HepG2 (cell line): ENCODE data around the gene JMJD1C. TPM values are rescaled to one million over a fixed set of nuclear protein-coding genes. Genes with fewer than 3 reads are reported as not detected.
A peak's percentile ranks its signal among the peaks of the same experiment; 100 is the strongest.

Experiments used
- ATAC-seq: fragments of 200-7000 bp; cut with Tn5 transposase; 3 replicates; pipeline ENCODE4 v1.9.1; 2020; ENCODE audit warnings: mild to moderate bottlenecking, moderate library complexity
- BruUV-seq: library from RNA; stranded (reverse); fragments of 400-500 nt; replicated peaks from 2 replicates; lab custom pipeline; 2021; lab: Mats Ljungman, UMichigan
- CTCF ChIA-PET: fragments of 300-600 bp; formaldehyde crosslinking; extraction: SDS; loops from one replicate; lab custom pipeline; 2021; ENCODE audit warnings: low total read pairs, inconsistent platforms, low intra/inter-chr PET ratio; lab: Yijun Ruan, JAX
- POLR2A ChIA-PET: fragments of 350-600 bp; sonication (Branson Sonifier 250); formaldehyde crosslinking; loops from one replicate; lab custom pipeline; 2020; ENCODE audit warnings: antibody characterized with exemption, inconsistent platforms; lab: Yijun Ruan, JAX
- DNase-seq: peaks from one replicate; pipeline ENCODE4 v3.0.0-alpha.2; 2015; ENCODE audit warnings: low spot score
- FAIRE-seq: peaks from 3 replicates; lab custom pipeline; 2011; peaks lifted over from hg19 to GRCh38; lab: Jason Lieb, UNC
- H2AFZ ChIP-seq: one replicate; pipeline ENCODE4 v1.6.1; 2011; ENCODE audit warnings: low read length, inconsistent platforms
- H3K27ac ChIP-seq: fragments of 300-600 bp; 3 replicates; pipeline ENCODE4 v1.8.0; 2011; ENCODE audit warnings: mixed run types, mild to moderate bottlenecking, mixed read lengths, low read length, inconsistent platforms; ENCODE audit not compliant: insufficient read depth; ENCODE audit errors: extremely low read length
- H3K27me3 ChIP-seq, 2 experiments: fragments of 200-600 bp in 1 of 2; 2 replicates in 1 of 2; 3 replicates in 1 of 2; pipeline versions ENCODE4 v1.6.0 to v1.8.0; 2011; ENCODE audit warnings: low read length in 2 of 2, mild to moderate bottlenecking in 2 of 2, moderate library complexity in 2 of 2, inconsistent platforms in 1 of 2; ENCODE audit not compliant: insufficient read depth in 2 of 2, control insufficient read depth in 1 of 2
- H3K36me3 ChIP-seq, 2 experiments: fragments of 200-600 bp in 1 of 2; replicated peaks in 1 of 2; 2 replicates in 1 of 2; 3 replicates in 1 of 2; pipeline versions ENCODE4 v1.5.1 to v1.8.0; 2011; ENCODE audit warnings: low read length in 2 of 2, inconsistent platforms in 1 of 2; ENCODE audit not compliant: insufficient read depth in 2 of 2, control insufficient read depth in 1 of 2
- H3K4me1 ChIP-seq: 2 replicates; pipeline ENCODE4 v1.5.1; 2012; ENCODE audit warnings: low read length, inconsistent platforms; ENCODE audit not compliant: insufficient read depth
- H3K4me2 ChIP-seq: 2 replicates; pipeline ENCODE4 v1.6.0; 2011; ENCODE audit warnings: low read depth, low read length, inconsistent platforms
- H3K4me3 ChIP-seq, 3 experiments: fragments of 200-600 bp in 1 of 3; sonication (generic), shearing (Covaris generic) in 1 of 3; replicated peaks in 1 of 3; 2 replicates each; pipeline ENCODE4 v1.5.1; 2011 to 2016; ENCODE audit warnings: low read length in 3 of 3, inconsistent platforms in 2 of 3, low read depth in 2 of 3, mild to moderate bottlenecking in 2 of 3, control low read depth in 1 of 3, mixed read lengths in 1 of 3; ENCODE audit not compliant: insufficient read depth in 1 of 3
- H3K79me2 ChIP-seq: one replicate; pipeline ENCODE4 v1.6.1; 2011; ENCODE audit warnings: low read length, inconsistent platforms; ENCODE audit not compliant: insufficient read depth
- H3K9ac ChIP-seq: 2 replicates; pipeline ENCODE4 v1.6.0; 2011; ENCODE audit warnings: mild to moderate bottlenecking, low read depth, low read length, inconsistent platforms; ENCODE audit not compliant: insufficient read depth
- H3K9me3 ChIP-seq: 2 replicates; pipeline ENCODE4 v1.5.1; 2012; ENCODE audit warnings: mild to moderate bottlenecking, low read length
- H4K20me1 ChIP-seq: 2 replicates; pipeline ENCODE4 v1.6.0; 2011; ENCODE audit warnings: inconsistent platforms, mild to moderate bottlenecking, low read length, moderate library complexity; ENCODE audit not compliant: insufficient read depth
- ATRX ChIP-seq: sonication (generic); formaldehyde crosslinking; IDR thresholded peaks from 2 replicates; pipeline ENCODE4 v1.4.0; 2020; ENCODE audit warnings: missing genetic modification reagents, borderline replicate concordance
- BCL6 ChIP-seq: IDR thresholded peaks from 2 replicates; pipeline ENCODE4 v1.6.1; 2016; ENCODE audit warnings: missing genetic modification reagents, missing compliant biosample characterization
- ESRRA ChIP-seq: sonication (generic); formaldehyde crosslinking; IDR thresholded peaks from 2 replicates; pipeline ENCODE4 v1.5.1; 2020; ENCODE audit warnings: mild to moderate bottlenecking, low read depth, missing genetic modification reagents
- FOSL2 ChIP-seq: sonication (generic); formaldehyde crosslinking; IDR thresholded peaks from 2 replicates; pipeline ENCODE4 v1.4.0; 2020; ENCODE audit warnings: missing genetic modification reagents
- MLLT10 ChIP-seq: sonication (generic); formaldehyde crosslinking; IDR thresholded peaks from 2 replicates; pipeline ENCODE4 v1.4.0; 2020; ENCODE audit warnings: missing genetic modification reagents
- RBM22 ChIP-seq: fragments of 200-400 bp; formaldehyde crosslinking; optimal IDR thresholded peaks from 2 replicates; pipeline ENCODE3; 2017; ENCODE audit warnings: mild to moderate bottlenecking, low read length, moderate library complexity
- SALL1 ChIP-seq: sonication (generic); formaldehyde crosslinking; IDR thresholded peaks from 2 replicates; pipeline ENCODE4 v1.8.0; 2022; ENCODE audit warnings: mild to moderate bottlenecking, missing genetic modification reagents
- ZBTB7A ChIP-seq: sonication (generic); formaldehyde crosslinking; IDR thresholded peaks from 2 replicates; pipeline ENCODE4 v1.8.0; 2022; ENCODE audit warnings: mild to moderate bottlenecking, missing genetic modification reagents
- ZMYM4 ChIP-seq: sonication (generic); formaldehyde crosslinking; IDR thresholded peaks from 2 replicates; pipeline ENCODE4 v1.8.1; 2023; ENCODE audit warnings: mild to moderate bottlenecking, missing genetic modification reagents
- ZNF256 ChIP-seq: sonication (generic); formaldehyde crosslinking; conservative IDR thresholded peaks from 2 replicates; pipeline ENCODE4 v1.4.0; 2020; ENCODE audit warnings: missing genetic modification reagents
- ZNF709 ChIP-seq: sonication (generic); formaldehyde crosslinking; IDR thresholded peaks from 2 replicates; pipeline ENCODE4 v1.5.0; 2020; ENCODE audit warnings: mild to moderate bottlenecking, missing genetic modification reagents
- ZNF839 ChIP-seq: sonication (generic); formaldehyde crosslinking; IDR thresholded peaks from 2 replicates; pipeline ENCODE4 v1.4.0; 2020; ENCODE audit warnings: missing genetic modification reagents, mild to moderate bottlenecking, borderline replicate concordance
- WGBS: methylation state at CpG from one replicate; pipeline ENCODE4 v1.1.6; 2017; ENCODE audit warnings: low lambda C conversion rate; 5-methylcytosine and 5-hydroxymethylcytosine counted together
- in situ Hi-C: cut with HindIII; loops from 2 replicates; pipeline ENCODE4 v1.10.0; 2017; ENCODE audit warnings: low pct_unique_long_range_greater_than_20kb; ENCODE audit not compliant: extremely low pct_ligation_motif_present
- intact Hi-C: fragments of 100-400 bp; cut with micrococcal nuclease; formaldehyde crosslinking; loops from one replicate; pipeline ENCODE4 v1.10.0; 2022; ENCODE audit not compliant: unreplicated experiment
- polyA plus RNA-seq, 8 experiments: library from polyadenylated mRNA; depleted of rRNA in 3 of 8; stranded (reverse) in 7 of 8; unstranded in 1 of 8; fragments of >200 nt; fragmentation: Illumina TruSeq in 4 of 8; extraction: Trizol in 4 of 8; gene quantifications; 2 replicates each; pipeline versions ENCODE4 v1.2.1 to v1.2.3, GENCODE V29; 2011 to 2016; ENCODE audit warnings: low read depth in 4 of 8, missing spikeins in 1 of 8, mixed read lengths in 1 of 8; ENCODE audit not compliant: insufficient read depth in 1 of 8
- total RNA-seq, 5 experiments: library from RNA; depleted of rRNA; stranded (reverse); fragments of >200 nt; fragmentation: Illumina TruSeq; extraction: Trizol; gene quantifications; 2 replicates each; pipeline ENCODE4 v1.2.3, GENCODE V29; 2016; ENCODE audit warnings: low read depth in 1 of 5
- TF ChIP-seq, protein P1 (sequence below): sonication (generic); formaldehyde crosslinking; IDR thresholded peaks from 2 replicates; pipeline ENCODE4 v1.4.0; 2020; ENCODE audit warnings: missing genetic modification reagents, borderline replicate concordance
- TF ChIP-seq, protein P2 (sequence below): sonication (generic); formaldehyde crosslinking; IDR thresholded peaks from 2 replicates; pipeline ENCODE4 v1.8.0; 2022; ENCODE audit warnings: mild to moderate bottlenecking, missing genetic modification reagents, moderate library complexity

JMJD1C gene
- total and polyA plus RNA-seq, 2 of the 13 experiments (the other 11 are each of a cell fraction or from before 2014, with no cell fraction given), result 42.3 to 42.7 TPM

GRCh38 chr10:63478564-63478963 lies 12.8 kb upstream of the JMJD1C start (continued):
- peak; percentile 64 for TF ChIP-seq RBM22
- TF ChIP-seq ZMYM4, result peak; percentile 67
- TF ChIP-seq ZNF839 (CRISPR knock-in tag), result no peak
- TF ChIP-seq MLLT10 (CRISPR knock-in tag), result no peak
- TF ChIP-seq ESRRA (CRISPR knock-in tag), result 0 out of 2 replicates have a peak, but pooled peaks have one; percentile 38
- peak; percentile 23; the same call in 1 of the 2 replicates for TF ChIP-seq SALL1 (CRISPR knock-in tag)

- Histone ChIP-seq H3K4me1 (peaks cover 39% of the 10 kb centered on the region), H3K9me3 (no peaks in the 10 kb centered on the region), H3K36me3 (no peaks in the 10 kb centered on the region), H4K20me1 (peaks cover 13% of the 10 kb centered on the region; the same call in 1 of the 2 replicates), H3K79me2 (peaks cover 82% of the 10 kb centered on the region), H3K27me3 (no peaks in the 10 kb centered on the region), H2AFZ (no peak overlapping the region), H3K9ac (no peak overlapping the region), H3K27ac (no peak overlapping the region), H3K4me3 (no peak overlapping the region), H3K4me2 (no peak overlapping the region)
- ChIA-PET CTCF (no interaction called here), POLR2A (interaction anchor here (0.9 kb wide), 1 partner anchor 28 kb away, joined by 3 read pairs; no protein-coding TSS in a partner anchor)
- in situ Hi-C loops, result no loop called here
- intact Hi-C loops, result loop anchor here (5.0 kb wide), 1 partner anchor 39 kb away; no protein-coding TSS in a partner anchor
- no peak for FAIRE-seq
- BruUV-seq, result no TSS peak
- DNase-seq, result no peak
- no peak for ATAC-seq
- TF ChIP-seq BCL6 (CRISPR knock-in tag) (peak; percentile 58), ZNF256 (CRISPR knock-in tag) (no peak), FOSL2 (CRISPR knock-in tag) (no peak), ZNF709 (CRISPR knock-in tag) (no peak), ZBTB7A (CRISPR knock-in tag) (no peak), ATRX (no peak)
- TF ChIP-seq, protein P1, sequence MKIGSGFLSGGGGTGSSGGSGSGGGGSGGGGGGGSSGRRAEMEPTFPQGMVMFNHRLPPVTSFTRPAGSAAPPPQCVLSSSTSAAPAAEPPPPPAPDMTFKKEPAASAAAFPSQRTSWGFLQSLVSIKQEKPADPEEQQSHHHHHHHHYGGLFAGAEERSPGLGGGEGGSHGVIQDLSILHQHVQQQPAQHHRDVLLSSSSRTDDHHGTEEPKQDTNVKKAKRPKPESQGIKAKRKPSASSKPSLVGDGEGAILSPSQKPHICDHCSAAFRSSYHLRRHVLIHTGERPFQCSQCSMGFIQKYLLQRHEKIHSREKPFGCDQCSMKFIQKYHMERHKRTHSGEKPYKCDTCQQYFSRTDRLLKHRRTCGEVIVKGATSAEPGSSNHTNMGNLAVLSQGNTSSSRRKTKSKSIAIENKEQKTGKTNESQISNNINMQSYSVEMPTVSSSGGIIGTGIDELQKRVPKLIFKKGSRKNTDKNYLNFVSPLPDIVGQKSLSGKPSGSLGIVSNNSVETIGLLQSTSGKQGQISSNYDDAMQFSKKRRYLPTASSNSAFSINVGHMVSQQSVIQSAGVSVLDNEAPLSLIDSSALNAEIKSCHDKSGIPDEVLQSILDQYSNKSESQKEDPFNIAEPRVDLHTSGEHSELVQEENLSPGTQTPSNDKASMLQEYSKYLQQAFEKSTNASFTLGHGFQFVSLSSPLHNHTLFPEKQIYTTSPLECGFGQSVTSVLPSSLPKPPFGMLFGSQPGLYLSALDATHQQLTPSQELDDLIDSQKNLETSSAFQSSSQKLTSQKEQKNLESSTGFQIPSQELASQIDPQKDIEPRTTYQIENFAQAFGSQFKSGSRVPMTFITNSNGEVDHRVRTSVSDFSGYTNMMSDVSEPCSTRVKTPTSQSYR (CRISPR knock-in tag), result no peak
- TF ChIP-seq, protein P2, sequence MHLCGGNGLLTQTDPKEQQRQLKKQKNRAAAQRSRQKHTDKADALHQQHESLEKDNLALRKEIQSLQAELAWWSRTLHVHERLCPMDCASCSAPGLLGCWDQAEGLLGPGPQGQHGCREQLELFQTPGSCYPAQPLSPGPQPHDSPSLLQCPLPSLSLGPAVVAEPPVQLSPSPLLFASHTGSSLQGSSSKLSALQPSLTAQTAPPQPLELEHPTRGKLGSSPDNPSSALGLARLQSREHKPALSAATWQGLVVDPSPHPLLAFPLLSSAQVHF (CRISPR knock-in tag), result no peak
- WGBS, result 77% methylated on average over 1 of the region's 1 CpG
These were observed 12.2 kb upstream of the JMJD1C start for GRCh38 chr10:63477927-63478326.
